Renal cortex interstitium (tissue), 15 donors: ENCODE measurements around the gene SYNGR1. TPM values are rescaled to one million over a fixed set of nuclear protein-coding genes. Genes with fewer than 3 reads are reported as not detected.

ENCODE experiments used
- DNase-seq, 11 donors: peaks; one replicate each; pipeline ENCODE4 v3.0.0-alpha.2; 2013; ENCODE audit warnings: low read depth in 9 of 11, low spot score in 4 of 11; ENCODE audit errors: extremely low read depth in 1 of 11
- long read RNA-seq, 16 experiments: transcript quantifications; one replicate each; lab custom pipeline, GENCODE V29; 2026
- polyA plus RNA-seq, 3 donors: library from polyadenylated mRNA; unstranded; fragments of 120-200 nt; gene quantifications; one replicate each; pipeline ENCODE4 v1.2.1, GENCODE V29; 2013; ENCODE audit not compliant: insufficient read length in 3 of 3

SYNGR1 gene
- polyA plus RNA-seq: 10 to 100 TPM; 15.7 to 28.4 (median 23.7) TPM
- long read RNA-seq, donor 1, full-length matches to known transcripts: 11 of 11 reads
- long read RNA-seq, donor 1, partial matches to known transcripts: 0 of 11 reads
- long read RNA-seq, donor 1, other reads (novel, unspliced or antisense): 0 of 11 reads
- long read RNA-seq, donor 2, full-length matches to known transcripts: 22 of 27 reads
- long read RNA-seq, donor 2, partial matches to known transcripts: 5 of 27 reads
- long read RNA-seq, donor 2, other reads (novel, unspliced or antisense): 0 of 27 reads
- long read RNA-seq, donor 3, full-length matches to known transcripts: 17 of 17 reads
- long read RNA-seq, donor 3, partial matches to known transcripts: 0 of 17 reads
- long read RNA-seq, donor 3, other reads (novel, unspliced or antisense): 0 of 17 reads
- long read RNA-seq, donor 4, full-length matches to known transcripts: 13 of 13 reads
- long read RNA-seq, donor 4, partial matches to known transcripts: 0 of 13 reads
- long read RNA-seq, donor 4, other reads (novel, unspliced or antisense): 0 of 13 reads
- long read RNA-seq, donor 5, full-length matches to known transcripts: 24 of 24 reads
- long read RNA-seq, donor 5, partial matches to known transcripts: 0 of 24 reads
- long read RNA-seq, donor 5, other reads (novel, unspliced or antisense): 0 of 24 reads
- long read RNA-seq, donor 6, full-length matches to known transcripts: 18 of 18 reads
- long read RNA-seq, donor 6, partial matches to known transcripts: 0 of 18 reads
- long read RNA-seq, donor 6, other reads (novel, unspliced or antisense): 0 of 18 reads
- long read RNA-seq, donor 7, full-length matches to known transcripts: 12 of 12 reads
- long read RNA-seq, donor 7, partial matches to known transcripts: 0 of 12 reads
- long read RNA-seq, donor 7, other reads (novel, unspliced or antisense): 0 of 12 reads
- long read RNA-seq, donor 8, full-length matches to known transcripts: 19 of 27 reads
- long read RNA-seq, donor 8, partial matches to known transcripts: 8 of 27 reads
- long read RNA-seq, donor 8, other reads (novel, unspliced or antisense): 0 of 27 reads
- long read RNA-seq, donor 9, full-length matches to known transcripts: 17 of 17 reads
- long read RNA-seq, donor 9, partial matches to known transcripts: 0 of 17 reads
- long read RNA-seq, donor 9, other reads (novel, unspliced or antisense): 0 of 17 reads
- long read RNA-seq, donor 10, full-length matches to known transcripts: 16 of 16 reads
- long read RNA-seq, donor 10, partial matches to known transcripts: 0 of 16 reads
- long read RNA-seq, donor 10, other reads (novel, unspliced or antisense): 0 of 16 reads
- long read RNA-seq, donor 11, full-length matches to known transcripts: 8 of 8 reads
- long read RNA-seq, donor 11, partial matches to known transcripts: 0 of 8 reads
- long read RNA-seq, donor 11, other reads (novel, unspliced or antisense): 0 of 8 reads
- long read RNA-seq, donor 12, partial matches to known transcripts: 0 of 4 reads
- long read RNA-seq, donor 12, other reads (novel, unspliced or antisense): 0 of 4 reads
- long read RNA-seq, donor 13, full-length matches to known transcripts: 30 of 37 reads
- long read RNA-seq, donor 13, partial matches to known transcripts: 7 of 37 reads
- long read RNA-seq, donor 13, other reads (novel, unspliced or antisense): 0 of 37 reads
- long read RNA-seq, donor 14, transcript SYNGR1-202 (4 exons, 1,361 nt): major isoform, 11 of 11 reads
- long read RNA-seq, donor 14, partial matches to known transcripts: 0 of 11 reads
- long read RNA-seq, donor 14, other reads (novel, unspliced or antisense): 0 of 11 reads
- long read RNA-seq, donor 15, full-length matches to known transcripts: 4 of 4 reads
- long read RNA-seq, donor 15, partial matches to known transcripts: 0 of 4 reads
- long read RNA-seq, donor 15, other reads (novel, unspliced or antisense): 0 of 4 reads
- long read RNA-seq, donor 16, full-length matches to known transcripts: 31 of 31 reads
- long read RNA-seq, donor 16, partial matches to known transcripts: 0 of 31 reads
- long read RNA-seq, donor 16, other reads (novel, unspliced or antisense): 0 of 31 reads

- DNase-seq: no peak
These were observed at the start of gene SYNGR1 for GRCh38 chr22:39349967-39350726. SYNGR1 (plus strand) TSS chr22:39349991; CDS start chr22:39350011, 20 bp downstream.

- no peak for DNase-seq
These were observed 49.5 kb upstream of the SYNGR1 start for GRCh38 chr22:39300186-39300830.

- no peak for DNase-seq
These were observed 48.7 kb upstream of the SYNGR1 start for GRCh38 chr22:39301108-39301507.

- DNase-seq: no peak
These were observed 47.9 kb upstream of the SYNGR1 start for GRCh38 chr22:39301926-39302325.

GRCh38 chr22:39302431-39302960 is 47.3 kb upstream of the SYNGR1 start:
- no peak for DNase-seq

- DNase-seq: no peak
These were observed 46.4 kb upstream of the SYNGR1 start for GRCh38 chr22:39303358-39303757.

- DNase-seq: no peak
These were observed 45.7 kb upstream of the SYNGR1 start for GRCh38 chr22:39303892-39304671.

GRCh38 chr22:39306456-39307361 is 43.1 kb upstream of the SYNGR1 start:
- no peak for DNase-seq

GRCh38 chr22:39308614-39309363 is 41.0 kb upstream of the SYNGR1 start:
- DNase-seq: no peak

- DNase-seq: no peak
These were observed 40.4 kb upstream of the SYNGR1 start for GRCh38 chr22:39309364-39309861.

- DNase-seq: no peak
These were observed 39.7 kb upstream of the SYNGR1 start for GRCh38 chr22:39309881-39310714.

- no peak for DNase-seq
These were observed 38.0 kb upstream of the SYNGR1 start for GRCh38 chr22:39311592-39312400.
